ENCODE measurements around the gene NKIRAS2.
A peak's percentile ranks its signal among the peaks of the same experiment; 100 is the strongest.

Gene NKIRAS2

GRCh38 chr17:42027961-42028790 is 8.3 kb downstream of the NKIRAS2 start:
- WGBS = 21% methylated on average over 19 of the region's 19 CpGs
- peak overlapping the region; percentile 31; the same call in 1 of the 2 replicates for H3K27ac ChIP-seq (ENCODE audit: low read depth, low read length)
- peak overlapping the region; percentile 43; the same call in 1 of the 2 replicates for H3K9ac ChIP-seq (ENCODE audit: low read depth, low read length)
- peak overlapping the region; percentile 17; the same call in 1 of the 2 replicates for H3K4me3 ChIP-seq (ENCODE audit: low read length)
- no peaks in the 10 kb centered on the region for H3K9me3 ChIP-seq (ENCODE audit: insufficient read depth, low read depth, low read length)
- H3K27me3 ChIP-seq (ENCODE audit: insufficient read depth, low read length) = no peaks in the 10 kb centered on the region
- H3K36me3 ChIP-seq (ENCODE audit: insufficient read depth, low read length) = peaks cover 17% of the 10 kb centered on the region
- peaks cover 22% of the 10 kb centered on the region for H3K4me1 ChIP-seq (ENCODE audit: insufficient read depth, low read length)

GRCh38 chr17:42028791-42029127 is 8.9 kb downstream of the NKIRAS2 start:
- no peaks in the 10 kb centered on the region for H3K9me3 ChIP-seq (ENCODE audit: insufficient read depth, low read depth, low read length)
- no peak overlapping the region for H3K4me3 ChIP-seq (ENCODE audit: low read length)
- peaks cover 22% of the 10 kb centered on the region for H3K4me1 ChIP-seq (ENCODE audit: insufficient read depth, low read length)
- 73% methylated on average over 7 of the region's 7 CpGs for WGBS
- H3K9ac ChIP-seq (ENCODE audit: low read depth, low read length) = no peak overlapping the region
- peaks cover 11% of the 10 kb centered on the region for H3K36me3 ChIP-seq (ENCODE audit: insufficient read depth, low read length)
- H3K27me3 ChIP-seq (ENCODE audit: insufficient read depth, low read length) = no peaks in the 10 kb centered on the region
- H3K27ac ChIP-seq (ENCODE audit: low read depth, low read length) = no peak overlapping the region

DNA sequence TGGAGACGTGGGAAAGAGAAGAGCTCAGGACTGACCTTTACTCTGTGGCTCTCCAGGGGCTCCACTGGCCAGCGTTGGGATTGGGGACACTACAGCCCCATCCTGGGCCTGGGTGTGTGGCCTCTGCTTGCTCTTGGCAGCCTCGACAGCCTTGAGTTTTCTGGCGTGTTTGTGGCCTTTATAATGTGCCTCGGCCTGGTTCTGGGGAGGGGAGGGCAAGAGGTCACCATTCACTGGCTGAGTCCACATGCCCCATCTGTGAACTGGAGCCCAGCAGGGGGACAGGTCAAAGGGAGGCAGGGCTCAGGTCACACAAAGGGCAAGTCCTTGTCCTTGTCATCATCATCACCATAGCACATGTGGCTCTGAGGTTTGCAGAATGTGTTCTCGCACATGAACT is 11.7 kb downstream of the NKIRAS2 start:
- Histone ChIP-seq H3K27me3 (ENCODE audit: insufficient read depth, low read length) (no peaks in the 10 kb centered on the region), H3K27ac (ENCODE audit: low read depth, low read length) (no peak overlapping the region), H3K4me3 (ENCODE audit: low read length) (no peak overlapping the region), H3K9me3 (ENCODE audit: insufficient read depth, low read depth, low read length) (no peaks in the 10 kb centered on the region), H3K9ac (ENCODE audit: low read depth, low read length) (no peak overlapping the region), H3K36me3 (ENCODE audit: insufficient read depth, low read length) (no peaks in the 10 kb centered on the region), H3K4me1 (ENCODE audit: insufficient read depth, low read length) (peaks cover 19% of the 10 kb centered on the region)
- 85% methylated on average over 6 of the region's 6 CpGs for WGBS

GRCh38 chr17:42034059-42034458 is 14.2 kb downstream of the NKIRAS2 start:
- Histone ChIP-seq H3K4me3 (ENCODE audit: low read length) (no peak overlapping the region), H3K27ac (ENCODE audit: low read depth, low read length) (no peak overlapping the region), H3K9me3 (ENCODE audit: insufficient read depth, low read depth, low read length) (no peaks in the 10 kb centered on the region), H3K36me3 (ENCODE audit: insufficient read depth, low read length) (no peaks in the 10 kb centered on the region), H3K27me3 (ENCODE audit: insufficient read depth, low read length) (no peaks in the 10 kb centered on the region), H3K9ac (ENCODE audit: low read depth, low read length) (no peak overlapping the region), H3K4me1 (ENCODE audit: insufficient read depth, low read length) (no peaks in the 10 kb centered on the region; the same call in 1 of the 2 replicates)
- 56% methylated on average over 6 of the region's 6 CpGs for whole genome bisulfite sequencing

- Histone ChIP-seq H3K9me3 (ENCODE audit: insufficient read depth, low read depth, low read length) (no peaks in the 10 kb centered on the region), H3K36me3 (ENCODE audit: insufficient read depth, low read length) (no peaks in the 10 kb centered on the region)
- WGBS = 78% methylated on average over 5 of the region's 5 CpGs
These were observed 18.5 kb downstream of the NKIRAS2 start for GRCh38 chr17:42038221-42038973.

DNA sequence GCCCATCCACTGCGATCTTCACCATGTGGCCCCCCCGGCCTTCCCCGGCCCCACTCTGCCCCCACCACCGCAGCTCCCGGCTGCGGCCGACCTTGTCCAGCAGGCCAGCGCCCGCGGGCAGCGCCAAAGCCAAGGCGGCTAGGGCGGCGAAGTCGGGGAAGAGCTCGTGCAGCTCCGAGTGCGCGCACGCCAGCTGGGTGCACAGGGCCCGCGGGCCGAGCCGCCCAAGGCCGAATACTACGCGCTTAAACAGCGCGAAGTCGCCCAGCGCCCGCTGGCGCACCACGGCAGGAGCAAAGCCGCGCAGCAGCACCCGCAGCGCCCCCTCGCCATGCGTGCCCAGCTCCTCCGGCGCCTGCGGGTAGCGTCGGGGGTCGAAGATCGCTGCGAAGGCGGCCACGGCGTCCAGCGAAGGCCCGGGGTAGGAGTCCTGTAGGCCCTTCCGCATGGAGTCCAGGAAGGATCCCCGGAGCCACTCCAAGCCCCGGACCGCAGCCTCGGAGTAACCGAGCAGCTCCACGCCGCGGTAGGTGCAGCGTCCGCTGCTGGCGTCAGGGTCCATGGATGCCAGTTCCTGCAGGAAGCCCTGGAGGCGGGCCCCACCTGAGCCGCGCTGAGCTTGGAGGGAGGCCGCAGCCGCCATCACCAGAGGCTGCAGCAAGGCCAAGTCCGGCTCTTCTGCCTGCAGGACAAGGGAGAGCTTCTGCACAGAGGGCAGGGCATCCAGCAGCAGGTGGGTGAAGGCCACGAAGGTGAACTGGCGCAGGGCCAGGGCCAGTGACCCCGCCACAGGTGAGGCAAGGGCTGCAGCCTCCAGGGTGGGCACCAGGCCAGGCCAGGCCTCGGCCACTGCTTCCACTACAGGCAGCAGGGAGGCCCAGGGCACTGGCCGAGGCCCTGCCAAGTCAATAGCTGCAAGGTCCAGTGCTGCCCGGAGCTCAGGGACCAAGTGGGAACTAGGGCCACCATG is 20.2 kb downstream of the NKIRAS2 start:
- 96% methylated on average over 77 of the region's 77 CpGs for WGBS
- Histone ChIP-seq H3K27me3 (ENCODE audit: insufficient read depth, low read length) (no peaks in the 10 kb centered on the region), H3K9me3 (ENCODE audit: insufficient read depth, low read depth, low read length) (no peaks in the 10 kb centered on the region)

More at GRCh38 chr17:42038221-42038973, 18.5 kb downstream of the NKIRAS2 start:
- Histone ChIP-seq H3K4me3 (ENCODE audit: low read length) (no peak overlapping the region), H3K4me1 (ENCODE audit: insufficient read depth, low read length) (no peaks in the 10 kb centered on the region; the same call in 1 of the 2 replicates), H3K27me3 (ENCODE audit: insufficient read depth, low read length) (no peaks in the 10 kb centered on the region), H3K27ac (ENCODE audit: low read depth, low read length) (no peak overlapping the region), H3K9ac (ENCODE audit: low read depth, low read length) (no peak overlapping the region)

GRCh38 chr17:42040818-42041217 is 20.9 kb downstream of the NKIRAS2 start:
- H3K4me3 ChIP-seq (ENCODE audit: low read length) = no peak overlapping the region

More for the DNA sequence above, 20.2 kb downstream of the NKIRAS2 start:
- no peak overlapping the region for H3K4me3 ChIP-seq (ENCODE audit: low read length)
- H3K4me1 ChIP-seq (ENCODE audit: insufficient read depth, low read length) = no peaks in the 10 kb centered on the region; the same call in 1 of the 2 replicates
- no peak overlapping the region for H3K9ac ChIP-seq (ENCODE audit: low read depth, low read length)
- no peak overlapping the region for H3K27ac ChIP-seq (ENCODE audit: low read depth, low read length)
- no peaks in the 10 kb centered on the region for H3K36me3 ChIP-seq (ENCODE audit: insufficient read depth, low read length)

GRCh38 chr17:42041619-42042018 is 21.7 kb downstream of the NKIRAS2 start:
- H3K4me1 ChIP-seq (ENCODE audit: insufficient read depth, low read length) = no peaks in the 10 kb centered on the region; the same call in 1 of the 2 replicates
- H3K4me3 ChIP-seq (ENCODE audit: low read length) = no peak overlapping the region
- H3K9me3 ChIP-seq (ENCODE audit: insufficient read depth, low read depth, low read length) = no peaks in the 10 kb centered on the region
- H3K27me3 ChIP-seq (ENCODE audit: insufficient read depth, low read length) = no peaks in the 10 kb centered on the region
- no peaks in the 10 kb centered on the region for H3K36me3 ChIP-seq (ENCODE audit: insufficient read depth, low read length)
- H3K27ac ChIP-seq (ENCODE audit: low read depth, low read length) = no peak overlapping the region
- no peak overlapping the region for H3K9ac ChIP-seq (ENCODE audit: low read depth, low read length)

More at GRCh38 chr17:42040818-42041217, 20.9 kb downstream of the NKIRAS2 start:
- Histone ChIP-seq H3K9ac (ENCODE audit: low read depth, low read length) (no peak overlapping the region), H3K4me1 (ENCODE audit: insufficient read depth, low read length) (no peaks in the 10 kb centered on the region; the same call in 1 of the 2 replicates), H3K9me3 (ENCODE audit: insufficient read depth, low read depth, low read length) (no peaks in the 10 kb centered on the region), H3K27ac (ENCODE audit: low read depth, low read length) (no peak overlapping the region), H3K36me3 (ENCODE audit: insufficient read depth, low read length) (no peaks in the 10 kb centered on the region), H3K27me3 (ENCODE audit: insufficient read depth, low read length) (no peaks in the 10 kb centered on the region)
- WGBS = 94% methylated on average over 10 of the region's 10 CpGs

DNA sequence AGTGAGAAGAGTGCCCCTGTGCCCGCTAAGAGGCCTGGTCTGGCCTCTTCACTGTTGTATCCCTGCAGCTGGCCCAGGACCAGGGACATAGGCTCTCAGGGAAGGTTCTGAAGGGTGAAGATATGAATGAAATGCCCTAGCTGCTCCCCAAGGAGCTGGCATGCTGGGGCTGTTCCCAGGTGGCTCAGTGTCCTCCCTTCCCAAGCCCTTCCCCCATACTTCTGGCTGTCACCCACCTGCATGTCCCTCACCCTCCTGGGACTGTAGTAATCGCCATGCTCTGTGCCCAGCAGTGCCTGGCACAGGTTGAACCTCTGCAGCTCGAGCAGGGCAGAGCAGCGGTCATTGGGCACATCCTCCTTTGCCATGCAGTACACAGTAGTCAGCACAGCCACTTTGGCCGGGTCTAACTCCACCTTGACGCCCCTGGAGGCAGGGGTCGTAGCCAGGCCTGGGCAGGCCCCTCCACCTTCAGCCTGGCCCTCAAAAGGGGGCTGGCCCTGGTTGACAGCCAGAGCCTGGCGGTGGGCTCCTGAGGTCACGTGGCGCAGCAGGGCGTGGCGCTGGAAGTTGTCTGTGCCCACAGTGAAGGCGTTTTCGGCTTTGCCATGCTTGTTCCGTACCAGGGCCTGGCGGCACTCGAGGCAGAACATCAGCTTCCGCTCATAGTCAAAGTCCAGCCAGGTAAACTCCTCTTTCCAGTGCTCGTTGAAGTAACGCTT is 22.9 kb downstream of the NKIRAS2 start:
- H3K9ac ChIP-seq (ENCODE audit: low read depth, low read length) = no peak overlapping the region
- WGBS = 92% methylated on average over 20 of the region's 20 CpGs
- no peaks in the 10 kb centered on the region for H3K27me3 ChIP-seq (ENCODE audit: insufficient read depth, low read length)
- no peak overlapping the region for H3K4me3 ChIP-seq (ENCODE audit: low read length)
- no peak overlapping the region for H3K27ac ChIP-seq (ENCODE audit: low read depth, low read length)
- no peaks in the 10 kb centered on the region; the same call in 1 of the 2 replicates for H3K4me1 ChIP-seq (ENCODE audit: insufficient read depth, low read length)
- H3K9me3 ChIP-seq (ENCODE audit: insufficient read depth, low read depth, low read length) = no peaks in the 10 kb centered on the region
- H3K36me3 ChIP-seq (ENCODE audit: insufficient read depth, low read length) = no peaks in the 10 kb centered on the region

- no peaks in the 10 kb centered on the region for H3K27me3 ChIP-seq (ENCODE audit: insufficient read depth, low read length)
- 76% methylated on average over 1 of the region's 1 CpG for WGBS
- H3K27ac ChIP-seq (ENCODE audit: low read depth, low read length) = no peak overlapping the region
These were observed 25.8 kb downstream of the NKIRAS2 start for GRCh38 chr17:42045719-42046118.

More at GRCh38 chr17:42045719-42046118, 25.8 kb downstream of the NKIRAS2 start:
- H3K4me3 ChIP-seq (ENCODE audit: low read length) = no peak overlapping the region
- no peak overlapping the region for H3K9ac ChIP-seq (ENCODE audit: low read depth, low read length)
- no peaks in the 10 kb centered on the region for H3K9me3 ChIP-seq (ENCODE audit: insufficient read depth, low read depth, low read length)
- H3K36me3 ChIP-seq (ENCODE audit: insufficient read depth, low read length) = no peaks in the 10 kb centered on the region
- no peaks in the 10 kb centered on the region for H3K4me1 ChIP-seq (ENCODE audit: insufficient read depth, low read length)

Data from HUES64 (cell line).